Measurements from ENCODE around the gene G6PD. TPM values are rescaled to one million over a fixed set of nuclear protein-coding genes. Genes with fewer than 3 reads are reported as not detected.

Gene G6PD
- polyA plus RNA-seq, 1 experiment: 172 TPM

GRCh38 chrX:154515090-154515965 lies 31.3 kb downstream of the G6PD start:
- ChIA-PET POLR2A (interaction anchor here (1.3 to 2.7 kb wide), 2 partner anchors 12 to 25 kb away, joined by 5 to 12 read pairs; partner anchors contain the start of gene SLC10A3), CTCF (no interaction called here)
- no peak for DNase-seq (ENCODE audit: low read depth, low spot score)
- Histone ChIP-seq H3K4me3 (ENCODE audit: low read depth, low read length) (peak overlapping the region; percentile 68), H3K27me3 (ENCODE audit: control insufficient read depth, insufficient read depth, low read length) (no peaks in the 10 kb centered on the region), H3K27ac (ENCODE audit: low read depth, low read length) (peak overlapping the region; percentile 47), H3K9me3 (ENCODE audit: control insufficient read depth, insufficient read depth, low read length) (no peaks in the 10 kb centered on the region)
- no peak for TF ChIP-seq CTCF (IDR thresholded peaks at IDR 0.05; ENCODE audit: low read depth, low read length)

GRCh38 chrX:154513716-154514115 lies 32.9 kb downstream of the G6PD start:
- no peak for TF ChIP-seq CTCF (IDR thresholded peaks at IDR 0.05; ENCODE audit: low read depth, low read length)
- no peaks in the 10 kb centered on the region for H3K27me3 ChIP-seq (ENCODE audit: control insufficient read depth, insufficient read depth, low read length)
- ChIA-PET POLR2A (no interaction called here), CTCF (interaction anchor here (0.8 kb wide), 1 partner anchor 115 kb away, joined by 3 read pairs; no protein-coding TSS in a partner anchor)
- no peak for DNase-seq (ENCODE audit: low read depth, low spot score)
- no peak overlapping the region for H3K27ac ChIP-seq (ENCODE audit: low read depth, low read length)
- H3K4me3 ChIP-seq (ENCODE audit: low read depth, low read length): no peak overlapping the region
- no peaks in the 10 kb centered on the region for H3K9me3 ChIP-seq (ENCODE audit: control insufficient read depth, insufficient read depth, low read length)

- no peak for DNase-seq (ENCODE audit: low read depth, low spot score)
- Histone ChIP-seq H3K27me3 (ENCODE audit: control insufficient read depth, insufficient read depth, low read length) (no peaks in the 10 kb centered on the region), H3K9me3 (ENCODE audit: control insufficient read depth, insufficient read depth, low read length) (no peaks in the 10 kb centered on the region), H3K4me3 (ENCODE audit: low read depth, low read length) (no peak overlapping the region), H3K27ac (ENCODE audit: low read depth, low read length) (no peak overlapping the region)
- POLR2A ChIA-PET: no interaction called here
- TF ChIP-seq CTCF (IDR thresholded peaks at IDR 0.05; ENCODE audit: low read depth, low read length): no peak
- CTCF ChIA-PET: interaction anchor here (0.8 kb wide), 1 partner anchor 114 kb away, joined by 3 read pairs; no protein-coding TSS in a partner anchor
Measured at GRCh38 chrX:154512879-154513553, 33.6 kb downstream of the G6PD start.

- ChIA-PET CTCF (no interaction called here), POLR2A (no interaction called here)
- DNase-seq (ENCODE audit: low read depth, low spot score): no peak
- Histone ChIP-seq H3K27me3 (ENCODE audit: control insufficient read depth, insufficient read depth, low read length) (no peaks in the 10 kb centered on the region), H3K4me3 (ENCODE audit: low read depth, low read length) (no peak overlapping the region), H3K9me3 (ENCODE audit: control insufficient read depth, insufficient read depth, low read length) (no peaks in the 10 kb centered on the region), H3K27ac (ENCODE audit: low read depth, low read length) (no peak overlapping the region)
- no peak for TF ChIP-seq CTCF (IDR thresholded peaks at IDR 0.05; ENCODE audit: low read depth, low read length)
Measured at GRCh38 chrX:154511761-154512160, 34.9 kb downstream of the G6PD start.

GRCh38 chrX:154509455-154509854 lies 37.2 kb downstream of the G6PD start:
- TF ChIP-seq CTCF (IDR thresholded peaks at IDR 0.05; ENCODE audit: low read depth, low read length): no peak
- ChIA-PET CTCF (no interaction called here), POLR2A (no interaction called here)
- no peak for DNase-seq (ENCODE audit: low read depth, low spot score)
- Histone ChIP-seq H3K27me3 (ENCODE audit: control insufficient read depth, insufficient read depth, low read length) (no peaks in the 10 kb centered on the region), H3K4me3 (ENCODE audit: low read depth, low read length) (no peak overlapping the region), H3K27ac (ENCODE audit: low read depth, low read length) (no peak overlapping the region), H3K9me3 (ENCODE audit: control insufficient read depth, insufficient read depth, low read length) (no peaks in the 10 kb centered on the region)
